Panc1 (cell line): ENCODE results near the gene UBTFL1.
A peak's percentile ranks its signal among the peaks of the same experiment; 100 is the strongest.

Experiments
- CTCF ChIP-seq: fragments of 450-650 bp; IDR thresholded peaks from 2 replicates; pipeline ENCODE4 v1.5.1; 2017; ENCODE audit warnings: mild to moderate bottlenecking
- POLR2AphosphoS5 ChIP-seq: IDR thresholded peaks from 2 replicates; pipeline ENCODE4 v1.6.1; 2012; ENCODE audit warnings: mild to moderate bottlenecking, low read depth, low read length, moderate library complexity
- REST ChIP-seq, 2 experiments: IDR thresholded peaks; 2 replicates each; pipeline ENCODE4 v1.6.1; 2011 to 2012; ENCODE audit warnings: low read depth in 2 of 2, control low read depth in 1 of 2, low read length in 1 of 2, mild to moderate bottlenecking in 1 of 2, moderate library complexity in 1 of 2; ENCODE audit not compliant: insufficient read depth in 1 of 2

- TF ChIP-seq CTCF (peak; percentile 28; the same call in 1 of the 2 replicates), POLR2AphosphoS5 (no peak), REST (IDR thresholded peaks at IDR 0.05; ENCODE audit: insufficient read depth in 1 of 2, low read depth in 2 of 2, low read length in 1 of 2) (no peak)
These were observed 27.8 kb downstream of the UBTFL1 start for GRCh38 chr11:90113541-90113940.
